HepG2 (cell line): ENCODE results near the gene RELL1. TPM values are rescaled to one million over a fixed set of nuclear protein-coding genes. Genes with fewer than 3 reads are reported as not detected.
A peak's percentile ranks its signal among the peaks of the same experiment; 100 is the strongest.

Source experiments
- ATAC-seq: fragments of 200-7000 bp; cut with Tn5 transposase; 3 replicates; pipeline ENCODE4 v1.9.1; 2020; ENCODE audit warnings: mild to moderate bottlenecking, moderate library complexity
- BruUV-seq: library from RNA; stranded (reverse); fragments of 400-500 nt; replicated peaks from 2 replicates; lab custom pipeline; 2021; lab: Mats Ljungman, UMichigan
- CTCF ChIA-PET: fragments of 300-600 bp; formaldehyde crosslinking; extraction: SDS; loops from one replicate; lab custom pipeline; 2021; ENCODE audit warnings: low total read pairs, inconsistent platforms, low intra/inter-chr PET ratio; lab: Yijun Ruan, JAX
- POLR2A ChIA-PET: fragments of 350-600 bp; sonication (Branson Sonifier 250); formaldehyde crosslinking; loops from one replicate; lab custom pipeline; 2020; ENCODE audit warnings: antibody characterized with exemption, inconsistent platforms; lab: Yijun Ruan, JAX
- DNase-seq: peaks from one replicate; pipeline ENCODE4 v3.0.0-alpha.2; 2015; ENCODE audit warnings: low spot score
- FAIRE-seq: peaks from 3 replicates; lab custom pipeline; 2011; peaks lifted over from hg19 to GRCh38; lab: Jason Lieb, UNC
- H2AFZ ChIP-seq: one replicate; pipeline ENCODE4 v1.6.1; 2011; ENCODE audit warnings: low read length, inconsistent platforms
- H3K27ac ChIP-seq: fragments of 300-600 bp; 3 replicates; pipeline ENCODE4 v1.8.0; 2011; ENCODE audit warnings: mixed run types, mild to moderate bottlenecking, mixed read lengths, low read length, inconsistent platforms; ENCODE audit not compliant: insufficient read depth; ENCODE audit errors: extremely low read length
- H3K27me3 ChIP-seq, 2 experiments: fragments of 200-600 bp in 1 of 2; 2 replicates in 1 of 2; 3 replicates in 1 of 2; pipeline versions ENCODE4 v1.6.0 to v1.8.0; 2011; ENCODE audit warnings: low read length in 2 of 2, mild to moderate bottlenecking in 2 of 2, moderate library complexity in 2 of 2, inconsistent platforms in 1 of 2; ENCODE audit not compliant: insufficient read depth in 2 of 2, control insufficient read depth in 1 of 2
- H3K36me3 ChIP-seq, 2 experiments: fragments of 200-600 bp in 1 of 2; replicated peaks in 1 of 2; 2 replicates in 1 of 2; 3 replicates in 1 of 2; pipeline versions ENCODE4 v1.5.1 to v1.8.0; 2011; ENCODE audit warnings: low read length in 2 of 2, inconsistent platforms in 1 of 2; ENCODE audit not compliant: insufficient read depth in 2 of 2, control insufficient read depth in 1 of 2
- H3K4me1 ChIP-seq: 2 replicates; pipeline ENCODE4 v1.5.1; 2012; ENCODE audit warnings: low read length, inconsistent platforms; ENCODE audit not compliant: insufficient read depth
- H3K4me2 ChIP-seq: 2 replicates; pipeline ENCODE4 v1.6.0; 2011; ENCODE audit warnings: low read depth, low read length, inconsistent platforms
- H3K4me3 ChIP-seq, 3 experiments: fragments of 200-600 bp in 1 of 3; sonication (generic), shearing (Covaris generic) in 1 of 3; replicated peaks in 1 of 3; 2 replicates each; pipeline ENCODE4 v1.5.1; 2011 to 2016; ENCODE audit warnings: low read length in 3 of 3, inconsistent platforms in 2 of 3, low read depth in 2 of 3, mild to moderate bottlenecking in 2 of 3, control low read depth in 1 of 3, mixed read lengths in 1 of 3; ENCODE audit not compliant: insufficient read depth in 1 of 3
- H3K79me2 ChIP-seq: one replicate; pipeline ENCODE4 v1.6.1; 2011; ENCODE audit warnings: low read length, inconsistent platforms; ENCODE audit not compliant: insufficient read depth
- H3K9ac ChIP-seq: 2 replicates; pipeline ENCODE4 v1.6.0; 2011; ENCODE audit warnings: mild to moderate bottlenecking, low read depth, low read length, inconsistent platforms; ENCODE audit not compliant: insufficient read depth
- H3K9me3 ChIP-seq: 2 replicates; pipeline ENCODE4 v1.5.1; 2012; ENCODE audit warnings: mild to moderate bottlenecking, low read length
- H4K20me1 ChIP-seq: 2 replicates; pipeline ENCODE4 v1.6.0; 2011; ENCODE audit warnings: inconsistent platforms, mild to moderate bottlenecking, low read length, moderate library complexity; ENCODE audit not compliant: insufficient read depth
- MNT ChIP-seq: fragments of 450-650 bp; IDR thresholded peaks from 2 replicates; pipeline ENCODE4 v1.6.1; 2016
- TFE3 ChIP-seq: IDR thresholded peaks from 2 replicates; pipeline ENCODE4 v1.6.1; 2016
- ZKSCAN5 ChIP-seq: sonication (generic); formaldehyde crosslinking; IDR thresholded peaks from 2 replicates; pipeline ENCODE4 v1.5.1; 2020; ENCODE audit warnings: mild to moderate bottlenecking, missing genetic modification reagents
- ZNF460 ChIP-seq: sonication (generic); formaldehyde crosslinking; IDR thresholded peaks from 2 replicates; pipeline ENCODE4 v1.5.1; 2020; ENCODE audit warnings: missing genetic modification reagents, mild to moderate bottlenecking, borderline replicate concordance
- ZNF629 ChIP-seq: sonication (generic); formaldehyde crosslinking; conservative IDR thresholded peaks from 2 replicates; pipeline ENCODE4 v1.5.0; 2020; ENCODE audit warnings: missing genetic modification reagents
- ZZZ3 ChIP-seq: sonication (generic); formaldehyde crosslinking; IDR thresholded peaks from 2 replicates; pipeline ENCODE4 v1.4.0; 2020; ENCODE audit warnings: missing genetic modification reagents, mild to moderate bottlenecking, borderline replicate concordance
- WGBS: methylation state at CpG from one replicate; pipeline ENCODE4 v1.1.6; 2017; ENCODE audit warnings: low lambda C conversion rate; 5-methylcytosine and 5-hydroxymethylcytosine counted together
- in situ Hi-C: cut with HindIII; loops from 2 replicates; pipeline ENCODE4 v1.10.0; 2017; ENCODE audit warnings: low pct_unique_long_range_greater_than_20kb; ENCODE audit not compliant: extremely low pct_ligation_motif_present
- intact Hi-C: fragments of 100-400 bp; cut with micrococcal nuclease; formaldehyde crosslinking; loops from one replicate; pipeline ENCODE4 v1.10.0; 2022; ENCODE audit not compliant: unreplicated experiment
- polyA plus RNA-seq, 8 experiments: library from polyadenylated mRNA; depleted of rRNA in 3 of 8; stranded (reverse) in 7 of 8; unstranded in 1 of 8; fragments of >200 nt; fragmentation: Illumina TruSeq in 4 of 8; extraction: Trizol in 4 of 8; gene quantifications; 2 replicates each; pipeline versions ENCODE4 v1.2.1 to v1.2.3, GENCODE V29; 2011 to 2016; ENCODE audit warnings: low read depth in 4 of 8, missing spikeins in 1 of 8, mixed read lengths in 1 of 8; ENCODE audit not compliant: insufficient read depth in 1 of 8
- total RNA-seq, 5 experiments: library from RNA; depleted of rRNA; stranded (reverse); fragments of >200 nt; fragmentation: Illumina TruSeq; extraction: Trizol; gene quantifications; 2 replicates each; pipeline ENCODE4 v1.2.3, GENCODE V29; 2016; ENCODE audit warnings: low read depth in 1 of 5
- TF ChIP-seq, protein P1 (sequence below): sonication (generic); formaldehyde crosslinking; IDR thresholded peaks from 2 replicates; pipeline ENCODE4 v1.4.0; 2020; ENCODE audit warnings: missing genetic modification reagents
- TF ChIP-seq, protein P2 (sequence below): sonication (generic); formaldehyde crosslinking; IDR thresholded peaks from 2 replicates; pipeline ENCODE4 v1.4.0; 2020; ENCODE audit warnings: mild to moderate bottlenecking, missing genetic modification reagents

Gene RELL1
- total and polyA plus RNA-seq, 2 of the 13 experiments (the other 11 are each of a cell fraction or from before 2014, with no cell fraction given): 8.4 to 58.4 TPM

- POLR2A ChIA-PET: no interaction called here
- FAIRE-seq (no peak), ATAC-seq (no peak), DNase-seq (no peak)
- no peaks in the 10 kb centered on the region for H3K27me3 ChIP-seq
- 96% methylated on average over 12 of the region's 12 CpGs for WGBS
- CTCF ChIA-PET: no interaction called here
- H3K79me2 ChIP-seq: no peaks in the 10 kb centered on the region
- TF ChIP-seq, protein P1, sequence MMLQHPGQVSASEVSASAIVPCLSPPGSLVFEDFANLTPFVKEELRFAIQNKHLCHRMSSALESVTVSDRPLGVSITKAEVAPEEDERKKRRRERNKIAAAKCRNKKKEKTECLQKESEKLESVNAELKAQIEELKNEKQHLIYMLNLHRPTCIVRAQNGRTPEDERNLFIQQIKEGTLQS: no peak
- no peak for TF ChIP-seq ZNF460 (CRISPR knock-in tag)
- TF ChIP-seq, protein P2, sequence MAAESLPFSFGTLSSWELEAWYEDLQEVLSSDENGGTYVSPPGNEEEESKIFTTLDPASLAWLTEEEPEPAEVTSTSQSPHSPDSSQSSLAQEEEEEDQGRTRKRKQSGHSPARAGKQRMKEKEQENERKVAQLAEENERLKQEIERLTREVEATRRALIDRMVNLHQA (CRISPR knock-in tag): no peak
- TF ChIP-seq MNT: 0 out of 2 replicates have a peak, but pooled peaks have one; percentile 8
- TF ChIP-seq ZNF629 (CRISPR knock-in tag): peak; percentile 78
- TF ChIP-seq TFE3 (CRISPR knock-in tag): no peak
- TF ChIP-seq ZZZ3 (CRISPR knock-in tag): no peak
- no peak for TF ChIP-seq ZKSCAN5 (CRISPR knock-in tag)
- no peak overlapping the region for H3K27ac ChIP-seq
- intact Hi-C loops (no loop called here), in situ Hi-C loops (no loop called here)
- no TSS peak for BruUV-seq
- H3K4me3 ChIP-seq: no peak overlapping the region
- H3K4me2 ChIP-seq: no peak overlapping the region
- no peaks in the 10 kb centered on the region for H3K9me3 ChIP-seq
- peaks cover 58% of the 10 kb centered on the region for H3K4me1 ChIP-seq
- no peak overlapping the region for H2AFZ ChIP-seq
- no peak overlapping the region for H3K9ac ChIP-seq
- H3K36me3 ChIP-seq: no peaks in the 10 kb centered on the region
- no peaks in the 10 kb centered on the region for H4K20me1 ChIP-seq
Measured at GRCh38 chr4:37595875-37596680, 90.1 kb downstream of the RELL1 start.
